ENCODE measurements around the gene TRPM4.

TRPM4 gene

DNA sequence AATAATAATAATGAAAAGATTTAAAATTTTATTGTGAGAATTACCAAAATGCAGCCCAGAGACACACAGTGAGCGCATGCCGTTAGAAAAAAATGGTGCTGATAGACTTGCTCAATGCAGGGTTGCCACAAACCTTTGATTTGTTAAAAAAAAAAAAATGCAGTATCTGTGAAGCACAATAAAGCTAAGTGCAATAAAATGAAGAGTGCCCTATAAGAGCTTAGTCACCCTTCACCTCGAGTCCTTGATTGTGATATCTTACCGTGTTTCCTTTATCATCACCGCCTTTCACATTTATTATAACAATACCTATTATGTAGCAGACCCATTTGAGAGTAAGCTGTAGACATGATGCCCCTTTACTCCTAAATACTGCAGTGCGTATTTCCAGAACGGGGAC, 84.2 kb downstream of the TRPM4 start:
- DNase-seq = no peak

DNA sequence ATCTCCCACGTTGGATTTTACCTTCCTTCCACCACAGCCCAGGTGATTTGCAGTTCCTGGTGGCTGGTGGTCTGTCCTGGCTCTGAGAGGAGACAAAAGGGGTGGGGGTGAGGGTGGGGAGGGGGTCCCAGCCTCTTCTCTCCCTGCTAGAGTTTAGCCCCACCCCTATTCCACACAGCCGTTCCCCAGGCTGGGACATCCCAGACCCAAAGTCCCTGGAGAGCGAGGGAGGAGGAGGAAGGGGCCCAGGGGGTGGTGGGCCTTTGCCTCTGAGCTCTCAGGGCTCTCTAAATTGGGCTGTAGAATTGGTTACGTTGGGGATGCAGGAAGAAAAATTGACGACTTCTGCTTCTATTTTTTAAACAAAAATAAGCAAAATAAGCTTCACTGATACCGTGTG, 85.5 kb downstream of the TRPM4 start:
- no peak for DNase-seq

DNA sequence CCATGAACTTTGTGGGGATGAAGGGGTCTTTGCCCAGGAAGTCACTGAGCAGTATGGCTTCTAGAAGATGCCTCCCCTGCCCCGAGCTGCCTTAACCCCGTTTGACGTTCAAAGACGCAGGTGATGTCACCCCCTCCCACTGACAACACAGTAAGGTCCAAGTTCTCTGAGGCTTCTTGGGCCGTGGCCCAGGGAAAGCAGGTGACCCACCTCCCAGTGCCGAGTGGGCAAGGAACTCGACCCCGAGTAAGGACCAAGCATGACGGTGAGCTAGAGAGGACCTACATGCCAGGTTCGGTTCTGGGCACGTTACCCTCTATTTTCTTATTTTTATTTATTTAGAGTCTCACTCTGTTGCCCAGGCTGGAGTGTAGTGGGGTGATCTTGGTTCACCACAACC, 86.1 kb downstream of the TRPM4 start:
- DNase-seq = no peak

DNA sequence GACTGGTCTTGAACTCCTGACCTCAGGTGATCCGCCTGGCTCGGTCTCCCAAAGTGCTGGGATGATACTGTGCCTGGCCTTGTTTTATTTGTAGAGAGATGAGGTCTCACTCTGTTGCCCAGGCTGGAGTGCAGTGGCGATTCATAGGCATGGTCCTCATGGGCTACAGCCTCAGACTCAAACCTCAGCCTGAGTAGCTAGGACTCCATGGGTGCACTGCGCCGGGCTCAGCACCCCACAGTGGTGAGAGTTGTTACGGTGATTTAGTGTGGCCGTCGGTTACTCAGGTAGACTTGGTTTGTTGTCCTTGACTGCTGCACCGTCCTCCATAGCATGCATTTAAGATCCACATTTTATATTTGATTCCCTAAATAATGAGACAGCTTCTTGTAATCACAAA, 86.7 kb downstream of the TRPM4 start:
- no peak for DNase-seq

DNA sequence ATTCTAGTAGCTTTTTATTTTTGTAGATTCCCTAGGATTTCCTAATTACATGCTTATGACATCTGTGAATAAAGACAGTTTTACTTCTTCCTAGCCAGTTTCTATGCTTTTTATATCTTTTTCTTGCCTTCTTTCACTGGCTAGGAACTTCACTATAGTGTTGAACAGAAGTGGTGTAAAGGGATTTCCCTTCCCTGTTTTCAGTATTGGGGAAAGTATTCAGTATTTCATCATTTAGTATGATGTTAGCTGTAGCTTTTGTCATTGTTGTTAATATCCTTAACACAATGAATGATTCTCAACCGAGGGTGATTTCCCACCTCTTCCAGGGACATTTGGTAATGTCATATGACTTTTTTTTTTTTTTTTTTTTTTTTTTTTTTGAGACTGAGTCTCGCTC, 90.1 kb downstream of the TRPM4 start:
- no peak for DNase-seq

DNA sequence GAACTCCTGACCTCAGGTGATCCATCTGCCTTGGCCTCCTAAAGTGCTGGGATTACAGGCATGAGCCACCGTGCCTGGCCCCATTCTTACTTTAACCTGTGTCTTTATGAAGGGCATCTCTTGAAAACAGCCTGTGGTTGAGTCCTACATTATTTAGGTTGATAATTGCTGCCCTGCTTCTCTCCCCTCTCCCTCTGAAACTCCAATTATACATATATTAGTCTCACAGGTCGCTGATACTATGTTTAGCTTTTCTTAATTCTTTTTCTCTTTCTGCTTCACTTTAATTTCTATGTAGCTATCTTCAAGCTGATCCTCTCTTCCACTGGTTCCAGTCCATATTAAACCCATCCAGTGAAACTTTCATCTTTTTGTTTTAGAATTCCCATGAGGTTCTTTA, 92.3 kb downstream of the TRPM4 start:
- no peak for DNase-seq

DNA sequence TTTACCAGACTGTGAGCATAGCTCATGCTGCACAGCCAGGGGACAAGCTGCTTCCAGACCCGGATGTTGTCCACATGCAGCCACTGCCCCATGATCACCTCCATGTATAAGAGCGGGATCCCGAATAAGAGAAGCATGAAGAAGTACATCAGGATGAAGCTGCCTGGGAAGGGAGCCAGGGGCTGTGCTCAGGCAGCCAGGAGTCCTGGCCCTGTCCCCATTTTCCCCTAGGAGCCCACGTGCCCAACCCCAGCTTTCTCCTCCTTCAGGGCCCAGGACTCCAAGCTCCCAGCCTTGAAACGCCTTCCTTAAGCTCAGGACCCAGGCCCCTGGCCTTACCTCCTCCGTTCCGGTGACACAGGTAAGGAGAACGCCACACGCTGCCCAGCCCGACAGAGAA, 98.1 kb downstream of the TRPM4 start:
- no peak for DNase-seq

DNA sequence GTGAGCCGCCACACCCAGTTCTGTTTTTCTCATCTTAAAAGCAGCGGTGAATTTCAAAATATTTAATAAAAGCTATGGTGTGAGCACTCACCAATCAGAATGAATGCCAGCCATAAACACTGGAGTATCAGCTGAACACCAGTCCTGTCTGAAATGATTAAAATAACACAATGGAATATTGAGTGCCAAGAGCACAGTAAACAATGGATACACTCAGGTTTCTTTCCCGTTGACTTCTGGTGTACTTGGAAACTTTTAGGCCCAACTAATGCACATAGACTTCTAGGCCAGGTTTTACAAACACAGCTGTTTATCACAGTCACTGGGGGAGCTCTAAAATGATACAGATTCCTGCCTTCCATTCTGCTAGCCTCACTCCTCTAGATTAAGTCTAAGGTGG, 99.1 kb downstream of the TRPM4 start:
- DNase-seq = no peak

All from NCI-H748 treated with DMSO at 0.1 percent for 48 hours (cell line).